Renal cortex interstitium (tissue), 11 donors: Measurements from ENCODE around the gene SLC38A5. TPM values are rescaled to one million over a fixed set of nuclear protein-coding genes. Genes with fewer than 3 reads are reported as not detected.
A peak's percentile ranks its signal among the peaks of the same experiment; 100 is the strongest.
"Not testable (repeated sequence)": the region's sequence is repeated elsewhere in the genome, so short reads cannot be mapped to it uniquely, and the experiment has no call there.

ENCODE experiments used
- DNase-seq, 11 donors: peaks; one replicate each; pipeline ENCODE4 v3.0.0-alpha.2; 2013; ENCODE audit warnings: low read depth in 9 of 11, low spot score in 4 of 11; ENCODE audit errors: extremely low read depth in 1 of 11
- polyA plus RNA-seq, 3 donors: library from polyadenylated mRNA; unstranded; fragments of 120-200 nt; gene quantifications; one replicate each; pipeline ENCODE4 v1.2.1, GENCODE V29; 2013; ENCODE audit not compliant: insufficient read length in 3 of 3

SLC38A5 gene
- polyA plus RNA-seq, 3 donors = 3.6 to 6.6 (median 5.8) TPM

GRCh38 chrX:48473704-48473990 lies 3.6 kb upstream of the SLC38A5 start:
- no peak for DNase-seq

- no peak for DNase-seq
These were observed 3.0 kb upstream of the SLC38A5 start for GRCh38 chrX:48472851-48473703.

GRCh38 chrX:48472225-48472624 lies 2.2 kb upstream of the SLC38A5 start:
- DNase-seq = no peak

GRCh38 chrX:48471504-48471903 lies 1.4 kb upstream of the SLC38A5 start:
- no peak for DNase-seq

- DNase-seq = no peak
These were observed 716 bp upstream of the SLC38A5 start for GRCh38 chrX:48470833-48471118.

GRCh38 chrX:48468693-48469691 lies 1.1 kb downstream of the SLC38A5 start:
- DNase-seq = no peak

GRCh38 chrX:48468247-48468671 lies 1.8 kb downstream of the SLC38A5 start:
- DNase-seq = no peak

GRCh38 chrX:48467281-48467761 lies 2.7 kb downstream of the SLC38A5 start:
- no peak for DNase-seq

- no peak for DNase-seq
These were observed 3.4 kb downstream of the SLC38A5 start for GRCh38 chrX:48466696-48467095.

GRCh38 chrX:48465336-48465933 lies 4.6 kb downstream of the SLC38A5 start:
- peak in 3 of 11 donors; percentile 21 to 39 (median 33) for DNase-seq

- no peak for DNase-seq
These were observed 8.2 kb downstream of the SLC38A5 start for GRCh38 chrX:48461830-48462229.

- no peak for DNase-seq
These were observed 9.5 kb downstream of the SLC38A5 start for GRCh38 chrX:48460606-48461005.

- no peak for DNase-seq
These were observed 10.0 kb downstream of the SLC38A5 start for GRCh38 chrX:48460031-48460430.

- no peak for DNase-seq
These were observed 10.6 kb downstream of the SLC38A5 start for GRCh38 chrX:48459483-48459882.

GRCh38 chrX:48458711-48459110 lies 11.3 kb downstream of the SLC38A5 start:
- DNase-seq = no peak

GRCh38 chrX:48456628-48457331 lies 13.3 kb downstream of the SLC38A5 start:
- no peak for DNase-seq

GRCh38 chrX:48451708-48452107 lies 18.4 kb downstream of the SLC38A5 start:
- DNase-seq = no peak

- no peak for DNase-seq
These were observed 20.0 kb downstream of the SLC38A5 start for GRCh38 chrX:48450076-48450475.

GRCh38 chrX:48447201-48447600 lies 22.9 kb downstream of the SLC38A5 start:
- not testable (repeated sequence) for DNase-seq
